HepG2 (cell line): ENCODE results near the gene USE1. TPM values are rescaled to one million over a fixed set of nuclear protein-coding genes. Genes with fewer than 3 reads are reported as not detected.

ENCODE experiments used
- ASH2L ChIP-seq: fragments of 300-600, 200-600 bp; sonication (generic); IDR thresholded peaks from 2 replicates; pipeline ENCODE4 v1.7.0; 2017; ENCODE audit warnings: low read depth, mild to moderate bottlenecking, moderate library complexity, mixed read lengths, low read length; ENCODE audit not compliant: insufficient read length
- CSRNP1 ChIP-seq: sonication (generic); formaldehyde crosslinking; IDR thresholded peaks from 2 replicates; pipeline ENCODE4 v1.8.1; 2023; ENCODE audit warnings: mild to moderate bottlenecking, missing genetic modification reagents
- FLYWCH1 ChIP-seq: sonication (generic); formaldehyde crosslinking; IDR thresholded peaks from 2 replicates; pipeline ENCODE4 v1.8.1; 2023; ENCODE audit warnings: mild to moderate bottlenecking, missing genetic modification reagents
- HNF4G ChIP-seq, 2 experiments: sonication (generic) in 1 of 2; formaldehyde crosslinking in 1 of 2; IDR thresholded peaks; 2 replicates each; pipeline versions ENCODE4 v1.4.0 to v1.6.1; 2011 to 2020; ENCODE audit warnings: borderline replicate concordance in 2 of 2, low read depth in 2 of 2, mild to moderate bottlenecking in 2 of 2, low read length in 1 of 2, missing genetic modification reagents in 1 of 2, moderate library complexity in 1 of 2
- IRF9 ChIP-seq: sonication (generic); formaldehyde crosslinking; IDR thresholded peaks from 2 replicates; pipeline ENCODE4 v1.8.0; 2022; ENCODE audit warnings: missing genetic modification reagents, mild to moderate bottlenecking, borderline replicate concordance
- MYC ChIP-seq: sonication (generic); formaldehyde crosslinking; IDR thresholded peaks from 2 replicates; pipeline ENCODE4 v1.9.0; 2021; ENCODE audit warnings: missing genetic modification reagents, borderline replicate concordance
- PAX8 ChIP-seq: sonication (generic); formaldehyde crosslinking; IDR thresholded peaks from 2 replicates; pipeline ENCODE4 v1.8.0; 2022; ENCODE audit warnings: mild to moderate bottlenecking, missing genetic modification reagents, borderline replicate concordance
- POLR2G ChIP-seq: fragments of 200-400 bp; formaldehyde crosslinking; IDR thresholded peaks from 2 replicates; pipeline ENCODE4 v1.6.1; 2018; ENCODE audit warnings: mild to moderate bottlenecking, low read depth, low read length, moderate library complexity
- REL ChIP-seq: sonication (generic); formaldehyde crosslinking; conservative IDR thresholded peaks from 2 replicates; pipeline ENCODE4 v1.8.0; 2022; ENCODE audit warnings: mild to moderate bottlenecking, missing genetic modification reagents, moderate library complexity
- SMARCE1 ChIP-seq: fragments of 450-650 bp; IDR thresholded peaks from 2 replicates; pipeline ENCODE4 v1.6.1; 2017; ENCODE audit warnings: borderline replicate concordance
- THAP7 ChIP-seq: sonication (generic); formaldehyde crosslinking; IDR thresholded peaks from 2 replicates; pipeline ENCODE4 v1.8.1; 2023; ENCODE audit warnings: mild to moderate bottlenecking, missing genetic modification reagents
- XBP1 ChIP-seq: sonication (generic); formaldehyde crosslinking; IDR thresholded peaks from 2 replicates; pipeline ENCODE4 v1.5.0; 2020; ENCODE audit warnings: missing genetic modification reagents
- ZNF331 ChIP-seq: sonication (generic); formaldehyde crosslinking; IDR thresholded peaks from 2 replicates; pipeline ENCODE4 v1.4.0; 2020; ENCODE audit warnings: missing genetic modification reagents
- ZNF354B ChIP-seq: sonication (generic); formaldehyde crosslinking; IDR thresholded peaks from 2 replicates; pipeline ENCODE4 v1.8.0; 2022; ENCODE audit warnings: mild to moderate bottlenecking, missing genetic modification reagents
- ZNF430 ChIP-seq: sonication (generic); formaldehyde crosslinking; IDR thresholded peaks from 2 replicates; pipeline ENCODE4 v1.9.0; 2021; ENCODE audit warnings: mild to moderate bottlenecking, missing genetic modification reagents
- ZNF788 ChIP-seq: sonication (generic); formaldehyde crosslinking; IDR thresholded peaks from 2 replicates; pipeline ENCODE4 v1.5.0; 2020; ENCODE audit warnings: mild to moderate bottlenecking, missing genetic modification reagents, borderline replicate concordance
- ZNF878 ChIP-seq: sonication (generic); formaldehyde crosslinking; IDR thresholded peaks from 2 replicates; pipeline ENCODE4 v1.8.1; 2023; ENCODE audit warnings: mild to moderate bottlenecking, missing genetic modification reagents, moderate library complexity
- polyA plus RNA-seq, 8 experiments: library from polyadenylated mRNA; depleted of rRNA in 3 of 8; stranded (reverse) in 7 of 8; unstranded in 1 of 8; fragments of >200 nt; fragmentation: Illumina TruSeq in 4 of 8; extraction: Trizol in 4 of 8; gene quantifications; 2 replicates each; pipeline versions ENCODE4 v1.2.1 to v1.2.3, GENCODE V29; 2011 to 2016; ENCODE audit warnings: low read depth in 4 of 8, missing spikeins in 1 of 8, mixed read lengths in 1 of 8; ENCODE audit not compliant: insufficient read depth in 1 of 8
- total RNA-seq, 5 experiments: library from RNA; depleted of rRNA; stranded (reverse); fragments of >200 nt; fragmentation: Illumina TruSeq; extraction: Trizol; gene quantifications; 2 replicates each; pipeline ENCODE4 v1.2.3, GENCODE V29; 2016; ENCODE audit warnings: low read depth in 1 of 5
- TF ChIP-seq, protein P1 (sequence below): sonication (generic); formaldehyde crosslinking; IDR thresholded peaks from 2 replicates; pipeline ENCODE4 v1.4.0; 2020; ENCODE audit warnings: missing genetic modification reagents
- TF ChIP-seq, protein P2 (sequence below): sonication (generic); formaldehyde crosslinking; IDR thresholded peaks from 2 replicates; pipeline ENCODE4 v1.4.0; 2020; ENCODE audit warnings: mild to moderate bottlenecking, missing genetic modification reagents

Gene USE1
- total and polyA plus RNA-seq, 2 of the 13 experiments (the other 11 are each of a cell fraction or from before 2014, with no cell fraction given), result 9.9 to 17.6 TPM

GRCh38 chr19:17243211-17243829 is 28.2 kb downstream of the USE1 start (continued):
- TF ChIP-seq, protein P1, sequence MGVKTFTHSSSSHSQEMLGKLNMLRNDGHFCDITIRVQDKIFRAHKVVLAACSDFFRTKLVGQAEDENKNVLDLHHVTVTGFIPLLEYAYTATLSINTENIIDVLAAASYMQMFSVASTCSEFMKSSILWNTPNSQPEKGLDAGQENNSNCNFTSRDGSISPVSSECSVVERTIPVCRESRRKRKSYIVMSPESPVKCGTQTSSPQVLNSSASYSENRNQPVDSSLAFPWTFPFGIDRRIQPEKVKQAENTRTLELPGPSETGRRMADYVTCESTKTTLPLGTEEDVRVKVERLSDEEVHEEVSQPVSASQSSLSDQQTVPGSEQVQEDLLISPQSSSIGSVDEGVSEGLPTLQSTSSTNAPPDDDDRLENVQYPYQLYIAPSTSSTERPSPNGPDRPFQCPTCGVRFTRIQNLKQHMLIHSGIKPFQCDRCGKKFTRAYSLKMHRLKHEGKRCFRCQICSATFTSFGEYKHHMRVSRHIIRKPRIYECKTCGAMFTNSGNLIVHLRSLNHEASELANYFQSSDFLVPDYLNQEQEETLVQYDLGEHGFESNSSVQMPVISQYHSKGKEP, result no peak
- TF ChIP-seq ASH2L, result no peak
- TF ChIP-seq POLR2G, result peak; percentile 53; the same call in 1 of the 2 replicates
- TF ChIP-seq HNF4G (IDR thresholded peaks at IDR 0.05; ENCODE audit: borderline replicate concordance, low read depth, low read length), result peak; percentile 62; the same call in 1 of the 2 replicates
- TF ChIP-seq HNF4G (CRISPR knock-in tag; IDR thresholded peaks at IDR 0.05; ENCODE audit: borderline replicate concordance, low read depth), result peak; percentile 60; the same call in 1 of the 2 replicates
- no peak for TF ChIP-seq PAX8 (CRISPR knock-in tag)
- 0 out of 2 replicates have a peak, but pooled peaks have one; percentile 24 for TF ChIP-seq ZNF354B (CRISPR knock-in tag)
- TF ChIP-seq ZNF878 (CRISPR knock-in tag), result peak; percentile 5; the same call in 1 of the 2 replicates
- peak; percentile 43; the same call in 1 of the 2 replicates for TF ChIP-seq ZNF430
- TF ChIP-seq IRF9 (CRISPR knock-in tag), result no peak
- TF ChIP-seq MYC, result peak; percentile 73; the same call in 1 of the 2 replicates
- TF ChIP-seq ZNF788 (CRISPR knock-in tag), result no peak
- TF ChIP-seq, protein P2, sequence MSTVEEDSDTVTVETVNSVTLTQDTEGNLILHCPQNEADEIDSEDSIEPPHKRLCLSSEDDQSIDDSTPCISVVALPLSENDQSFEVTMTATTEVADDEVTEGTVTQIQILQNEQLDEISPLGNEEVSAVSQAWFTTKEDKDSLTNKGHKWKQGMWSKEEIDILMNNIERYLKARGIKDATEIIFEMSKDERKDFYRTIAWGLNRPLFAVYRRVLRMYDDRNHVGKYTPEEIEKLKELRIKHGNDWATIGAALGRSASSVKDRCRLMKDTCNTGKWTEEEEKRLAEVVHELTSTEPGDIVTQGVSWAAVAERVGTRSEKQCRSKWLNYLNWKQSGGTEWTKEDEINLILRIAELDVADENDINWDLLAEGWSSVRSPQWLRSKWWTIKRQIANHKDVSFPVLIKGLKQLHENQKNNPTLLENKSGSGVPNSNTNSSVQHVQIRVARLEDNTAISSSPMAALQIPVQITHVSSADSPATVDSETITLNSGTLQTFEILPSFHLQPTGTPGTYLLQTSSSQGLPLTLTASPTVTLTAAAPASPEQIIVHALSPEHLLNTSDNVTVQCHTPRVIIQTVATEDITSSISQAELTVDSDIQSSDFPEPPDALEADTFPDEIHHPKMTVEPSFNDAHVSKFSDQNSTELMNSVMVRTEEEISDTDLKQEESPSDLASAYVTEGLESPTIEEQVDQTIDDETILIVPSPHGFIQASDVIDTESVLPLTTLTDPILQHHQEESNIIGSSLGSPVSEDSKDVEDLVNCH, result no peak
- 0 out of 2 replicates have a peak, but pooled peaks have one; percentile 39 for TF ChIP-seq CSRNP1
- TF ChIP-seq XBP1 (CRISPR knock-in tag), result no peak
- no peak for TF ChIP-seq REL (CRISPR knock-in tag)
- TF ChIP-seq ZNF331 (CRISPR knock-in tag), result no peak
- TF ChIP-seq THAP7 (CRISPR knock-in tag), result 0 out of 2 replicates have a peak, but pooled peaks have one; percentile 67
- no peak for TF ChIP-seq SMARCE1
- TF ChIP-seq FLYWCH1 (CRISPR knock-in tag), result no peak
